ENCODE measurements around the gene TBC1D10A.

DNA sequence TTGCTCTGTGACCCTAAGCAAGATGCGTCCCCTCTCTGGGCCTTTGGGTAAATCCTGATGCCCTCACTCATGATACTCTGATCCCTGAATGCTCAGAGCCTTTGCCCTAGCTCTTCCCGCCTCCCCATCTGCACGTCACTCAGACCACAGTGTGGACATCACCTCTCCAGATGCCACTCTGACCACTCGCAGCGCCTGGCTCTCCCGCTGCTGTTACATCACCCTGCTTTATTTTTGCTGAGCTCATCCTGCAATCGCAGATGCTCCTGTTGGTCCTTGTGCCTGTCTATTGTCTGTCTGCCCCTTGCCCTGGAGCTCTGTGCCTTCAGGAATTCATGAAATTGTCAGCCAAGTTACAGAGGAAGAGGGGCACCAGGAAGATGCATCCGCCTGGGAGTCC, 65.6 kb downstream of the TBC1D10A start:
- TF ChIP-seq CTCF (conservative IDR thresholded peaks at IDR 0.05; ENCODE audit: low read depth, low read length): no peak
- no peak for TF ChIP-seq EZH2 (IDR thresholded peaks at IDR 0.05; ENCODE audit: borderline replicate concordance, low read depth, low read length, poor library complexity, severe bottlenecking)
